ENCODE data around the gene HTR2C. TPM values are rescaled to one million over a fixed set of nuclear protein-coding genes. Genes with fewer than 3 reads are reported as not detected.
"Not testable (repeated sequence)": the region's sequence is repeated elsewhere in the genome, so short reads cannot be mapped to it uniquely, and the experiment has no call there.

The HTR2C gene
- total and polyA plus RNA-seq, 3 donors from 2014 or later, result 0.08 to 0.31 (median 0.12) TPM

DNA sequence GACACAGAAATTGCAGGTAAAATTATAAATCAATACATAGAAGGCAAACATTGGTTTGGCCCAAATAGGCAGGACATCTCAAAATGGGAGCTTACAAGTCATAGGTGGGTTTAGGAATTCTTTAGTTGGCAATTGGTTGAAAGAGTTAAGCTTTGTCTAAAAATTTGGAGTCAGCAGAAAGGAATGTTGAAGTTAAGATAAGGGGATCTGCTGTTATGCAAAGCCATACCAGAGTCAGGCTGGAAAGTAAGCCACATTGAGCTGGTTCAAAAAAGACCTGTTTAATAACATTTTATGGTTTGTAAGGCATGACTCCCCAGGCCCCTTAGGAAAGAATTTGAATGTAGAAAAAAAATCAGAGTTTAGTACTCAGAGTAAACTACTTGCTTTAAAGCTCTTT is 341.0 kb downstream of the HTR2C start:
- no peak for TF ChIP-seq POLR2A (IDR thresholded peaks at IDR 0.05)
- TF ChIP-seq, protein P1, sequence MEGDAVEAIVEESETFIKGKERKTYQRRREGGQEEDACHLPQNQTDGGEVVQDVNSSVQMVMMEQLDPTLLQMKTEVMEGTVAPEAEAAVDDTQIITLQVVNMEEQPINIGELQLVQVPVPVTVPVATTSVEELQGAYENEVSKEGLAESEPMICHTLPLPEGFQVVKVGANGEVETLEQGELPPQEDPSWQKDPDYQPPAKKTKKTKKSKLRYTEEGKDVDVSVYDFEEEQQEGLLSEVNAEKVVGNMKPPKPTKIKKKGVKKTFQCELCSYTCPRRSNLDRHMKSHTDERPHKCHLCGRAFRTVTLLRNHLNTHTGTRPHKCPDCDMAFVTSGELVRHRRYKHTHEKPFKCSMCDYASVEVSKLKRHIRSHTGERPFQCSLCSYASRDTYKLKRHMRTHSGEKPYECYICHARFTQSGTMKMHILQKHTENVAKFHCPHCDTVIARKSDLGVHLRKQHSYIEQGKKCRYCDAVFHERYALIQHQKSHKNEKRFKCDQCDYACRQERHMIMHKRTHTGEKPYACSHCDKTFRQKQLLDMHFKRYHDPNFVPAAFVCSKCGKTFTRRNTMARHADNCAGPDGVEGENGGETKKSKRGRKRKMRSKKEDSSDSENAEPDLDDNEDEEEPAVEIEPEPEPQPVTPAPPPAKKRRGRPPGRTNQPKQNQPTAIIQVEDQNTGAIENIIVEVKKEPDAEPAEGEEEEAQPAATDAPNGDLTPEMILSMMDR (IDR thresholded peaks at IDR 0.05), result no peak
- DNase-seq, result no peak
- Histone ChIP-seq H3K27ac (no peak overlapping the region), H3K9me3 (no peaks in the 10 kb centered on the region), H3K36me3 (ENCODE audit: low read depth, missing control alignments) (no peaks in the 10 kb centered on the region), H3K27me3 (no peaks in the 10 kb centered on the region), H3K4me3 (no peak overlapping the region), H3K4me1 (no peaks in the 10 kb centered on the region)
- intact Hi-C loops (cut with DNase I; ENCODE audit: low total_unique reads), result no loop called here

DNA sequence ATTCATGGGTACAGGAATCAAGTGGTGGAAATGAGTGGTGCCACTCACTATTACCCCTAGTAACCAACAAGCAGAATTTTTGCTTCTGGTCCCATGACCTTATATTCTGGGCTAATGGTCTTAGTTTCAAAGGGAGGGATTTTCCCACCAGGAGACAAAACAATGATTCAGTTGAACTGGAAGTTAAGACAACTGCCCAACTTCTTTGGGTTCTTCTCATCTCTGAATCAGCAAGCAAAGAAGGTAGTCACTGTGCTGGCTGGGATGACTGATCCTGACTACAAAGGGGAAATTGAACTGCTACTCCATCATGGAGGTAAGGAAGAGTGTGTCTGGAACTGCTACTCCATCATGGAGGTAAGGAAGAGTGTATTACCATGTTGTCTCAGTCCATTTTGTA is 346.3 kb downstream of the HTR2C start:
- no peak for TF ChIP-seq POLR2A (IDR thresholded peaks at IDR 0.05)
- TF ChIP-seq, protein P1 (IDR thresholded peaks at IDR 0.05), result no peak
- Histone ChIP-seq H3K36me3 (ENCODE audit: low read depth, missing control alignments) (no peaks in the 10 kb centered on the region), H3K4me1 (no peaks in the 10 kb centered on the region), H3K27me3 (no peaks in the 10 kb centered on the region), H3K9me3 (no peaks in the 10 kb centered on the region), H3K4me3 (no peak overlapping the region), H3K27ac (no peak overlapping the region)
- DNase-seq, result no peak
- intact Hi-C loops (cut with DNase I; ENCODE audit: low total_unique reads), result no loop called here

DNA sequence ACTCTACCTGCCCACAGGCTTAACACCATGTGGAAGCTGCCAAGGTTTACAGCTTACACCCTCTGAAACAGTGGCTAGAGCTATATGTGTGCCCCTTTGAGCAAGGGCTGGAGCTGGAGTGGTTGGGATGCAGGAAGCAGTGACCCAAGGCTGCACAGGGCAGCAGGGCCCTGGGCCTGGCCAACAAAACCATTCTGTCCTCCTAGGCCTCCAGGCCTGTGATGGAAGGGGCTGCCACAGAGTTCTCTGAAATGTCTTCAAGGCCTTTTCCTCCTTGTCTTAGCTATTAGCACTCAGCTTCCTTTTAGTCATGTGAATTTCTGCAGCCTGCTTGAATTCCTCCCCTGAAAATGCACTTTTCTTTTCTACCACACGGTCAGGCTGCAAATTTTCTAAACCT is 348.7 kb downstream of the HTR2C start:
- DNase-seq, result no peak
- Histone ChIP-seq H3K27ac (no peak overlapping the region), H3K4me3 (no peak overlapping the region), H3K27me3 (no peaks in the 10 kb centered on the region), H3K36me3 (ENCODE audit: low read depth, missing control alignments) (no peaks in the 10 kb centered on the region), H3K4me1 (no peaks in the 10 kb centered on the region), H3K9me3 (no peaks in the 10 kb centered on the region)
- TF ChIP-seq, protein P1 (IDR thresholded peaks at IDR 0.05), result no peak
- TF ChIP-seq POLR2A (IDR thresholded peaks at IDR 0.05), result no peak
- intact Hi-C loops (cut with DNase I; ENCODE audit: low total_unique reads), result no loop called here
- WGBS, 2 donors, result 78 to 87% methylated on average over 1 of the region's 1 CpG

DNA sequence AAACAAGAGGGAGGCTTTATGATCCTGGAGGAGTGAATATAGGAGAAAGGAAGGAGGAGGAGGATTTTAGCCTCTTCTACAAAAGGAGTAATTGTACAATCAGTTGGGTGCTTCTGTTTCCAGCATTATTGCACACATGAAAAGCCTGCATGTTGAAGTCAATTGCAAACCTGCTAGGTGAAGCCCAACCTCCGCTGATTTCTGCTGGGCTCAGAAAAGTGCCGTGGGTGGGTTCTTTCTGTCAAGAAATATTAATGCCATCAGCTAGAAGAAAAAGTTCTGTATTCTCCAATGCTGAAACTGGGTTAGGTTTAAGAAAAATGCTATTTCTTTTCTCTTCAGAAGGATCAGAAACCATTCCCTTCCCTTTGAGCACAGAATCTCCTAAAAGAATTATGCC is 349.4 kb downstream of the HTR2C start:
- DNase-seq; H3K4me3 ChIP-seq; H3K9me3 ChIP-seq; H3K36me3 ChIP-seq (ENCODE audit: low read depth, missing control alignments); H3K27me3 ChIP-seq; H3K4me1 ChIP-seq; H3K27ac ChIP-seq; intact Hi-C loops (cut with DNase I; ENCODE audit: low total_unique reads): not testable (repeated sequence)
- 51% methylated on average over 2 of the region's 2 CpGs; no CpG with 5 or more reads in 1 of the 2 donors for WGBS, 2 donors

DNA sequence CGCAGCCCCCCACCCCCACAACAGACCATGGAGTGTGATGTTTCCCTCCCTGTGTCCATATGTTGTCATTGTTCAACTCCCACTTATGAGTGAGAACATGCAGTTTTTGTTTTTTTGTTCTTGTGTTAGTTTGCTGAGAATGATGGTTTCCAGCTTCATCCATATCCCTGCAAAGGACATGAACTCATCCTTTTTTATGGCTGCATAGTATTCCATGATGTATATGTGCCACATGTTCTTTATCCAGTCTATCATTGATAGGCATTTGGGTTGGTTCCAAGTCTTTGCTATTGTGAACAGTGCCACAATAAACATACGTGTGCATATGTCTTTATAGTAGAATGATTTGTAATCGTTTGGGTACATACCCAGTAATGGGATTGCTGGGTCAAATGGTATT is 353.2 kb downstream of the HTR2C start:
- WGBS, 2 donors, result 79 to 80% methylated on average over 3 of the region's 3 CpGs
- intact Hi-C loops (cut with DNase I; ENCODE audit: low total_unique reads), result not testable (repeated sequence)

DNA sequence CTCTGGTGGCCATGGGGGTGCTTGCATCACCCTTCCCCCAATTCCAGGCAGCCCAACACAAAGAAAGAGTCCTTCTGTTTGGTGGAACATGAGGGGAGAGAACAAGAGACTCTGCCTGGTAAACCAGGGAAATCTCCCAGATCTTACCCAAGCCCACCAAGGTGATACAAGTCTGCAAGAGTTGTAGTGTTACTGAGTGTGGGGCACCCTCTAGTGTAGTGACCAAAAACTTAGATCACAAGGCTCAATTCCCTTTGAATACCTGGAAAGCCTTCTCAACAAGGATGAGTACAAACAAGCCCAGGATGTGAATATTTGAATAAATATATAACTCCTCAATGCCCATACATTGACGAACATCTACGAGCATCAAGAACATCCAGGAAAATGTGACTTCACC is 368.8 kb downstream of the HTR2C start:
- Histone ChIP-seq H3K9me3 (no peaks in the 10 kb centered on the region), H3K4me1 (no peaks in the 10 kb centered on the region), H3K27me3 (no peaks in the 10 kb centered on the region), H3K4me3 (no peak overlapping the region), H3K27ac (no peak overlapping the region), H3K36me3 (ENCODE audit: low read depth, missing control alignments) (no peaks in the 10 kb centered on the region)
- intact Hi-C loops (cut with DNase I; ENCODE audit: low total_unique reads), result no loop called here
- TF ChIP-seq, protein P1 (IDR thresholded peaks at IDR 0.05), result no peak
- TF ChIP-seq POLR2A (IDR thresholded peaks at IDR 0.05), result no peak
- 80 to 91% methylated on average over 2 of the region's 2 CpGs for WGBS, 2 donors
- DNase-seq, result no peak

More for the DNA sequence above, 353.2 kb downstream of the HTR2C start:
- DNase-seq; H3K36me3 ChIP-seq (ENCODE audit: low read depth, missing control alignments); H3K27ac ChIP-seq; H3K4me3 ChIP-seq; H3K9me3 ChIP-seq; H3K4me1 ChIP-seq; H3K27me3 ChIP-seq: not testable (repeated sequence)

MicroRNA genes within 50 kb of the gene (microRNA counts, 767-probe panel; counts per million panel counts)
- microRNA hsa-miR-1264, result 0 to 152 counts per million in 2 donors
- microRNA hsa-miR-1298, result 0 to 152 counts per million in 2 donors
- microRNA hsa-miR-1911-5p, result 0 to 152 counts per million in 2 donors
- microRNA hsa-miR-1912, result 0 to 152 counts per million in 2 donors
- microRNA hsa-miR-448, result 0 to 152 counts per million in 2 donors
- microRNA hsa-miR-764, result 0 to 152 counts per million in 2 donors

Small RNA genes lying within 50 kb of the gene (microRNA-seq; reads per million reads assigned to microRNA genes)
- gene MIR1264 (ENCODE audit: borderline number of aligned reads in 2 of 2, borderline replicate concordance in 1 of 2) (0 reads per million in 2 donors), gene MIR1298 (ENCODE audit: borderline number of aligned reads in 2 of 2, borderline replicate concordance in 1 of 2) (2.1 to 3.5 reads per million in 2 donors), gene MIR1911 (ENCODE audit: borderline number of aligned reads in 2 of 2, borderline replicate concordance in 1 of 2) (10.4 to 18.1 reads per million in 2 donors), gene MIR1912 (ENCODE audit: borderline number of aligned reads in 2 of 2, borderline replicate concordance in 1 of 2) (0 to 0.70 reads per million in 2 donors), gene MIR448 (ENCODE audit: borderline number of aligned reads in 2 of 2, borderline replicate concordance in 1 of 2) (0 reads per million in 2 donors), gene MIR764 (ENCODE audit: borderline number of aligned reads in 2 of 2, borderline replicate concordance in 1 of 2) (0 reads per million in 2 donors)

Small RNA genes lying within 50 kb of the gene (small RNA-seq; reads per million reads assigned to genes)
- gene AL355812.1, result 0 reads per million in 2 donors
- 0 reads per million in 2 donors for gene MIR1264
- 0 to 0.28 reads per million in 2 donors for gene MIR1298
- 0 to 0.18 reads per million in 2 donors for gene MIR1911
- gene MIR1912, result 0 reads per million in 2 donors
- 0 reads per million in 2 donors for gene MIR448
- gene MIR764, result 0 reads per million in 2 donors
- 0 reads per million in 2 donors for gene SNORA35

Data from testis (tissue), 3 donors.